SKM-1 (cell line): ENCODE measurements around the gene SLC35E3.

ENCODE experiments used
- DNase-seq: peaks from one replicate; lab custom pipeline; 2025; ENCODE audit not compliant: unreplicated experiment; lab: John Stamatoyannopoulos, UW

Gene SLC35E3

GRCh38 chr12:68769941-68770340 is 24.0 kb downstream of the SLC35E3 start:
- no peak for DNase-seq

- DNase-seq = no peak
Measured at GRCh38 chr12:68771223-68771925, 25.4 kb downstream of the SLC35E3 start.

GRCh38 chr12:68772714-68773113 is 26.7 kb downstream of the SLC35E3 start:
- DNase-seq = no peak

- no peak for DNase-seq
Measured at GRCh38 chr12:68773582-68773981, 27.6 kb downstream of the SLC35E3 start.

GRCh38 chr12:68775121-68775630 is 29.2 kb downstream of the SLC35E3 start:
- DNase-seq = no peak

- no peak for DNase-seq
Measured at GRCh38 chr12:68776976-68777610, 31.1 kb downstream of the SLC35E3 start.

GRCh38 chr12:68779280-68779679 is 33.3 kb downstream of the SLC35E3 start:
- no peak for DNase-seq

GRCh38 chr12:68780731-68781130 is 34.8 kb downstream of the SLC35E3 start:
- DNase-seq = no peak

- DNase-seq = no peak
Measured at GRCh38 chr12:68781728-68782127, 35.8 kb downstream of the SLC35E3 start.

- DNase-seq = peak; percentile 52
Measured at GRCh38 chr12:68784015-68784414, 38.0 kb downstream of the SLC35E3 start.

- no peak for DNase-seq
Measured at GRCh38 chr12:68785358-68785757, 39.4 kb downstream of the SLC35E3 start.

- no peak for DNase-seq
Measured at GRCh38 chr12:68785823-68786222, 39.8 kb downstream of the SLC35E3 start.

GRCh38 chr12:68786929-68787328 is 41.0 kb downstream of the SLC35E3 start:
- no peak for DNase-seq

GRCh38 chr12:68788554-68789143 is 42.7 kb downstream of the SLC35E3 start:
- DNase-seq = no peak

GRCh38 chr12:68789144-68789878 is 43.3 kb downstream of the SLC35E3 start:
- DNase-seq = no peak

- DNase-seq = no peak
Measured at GRCh38 chr12:68790081-68790951, 44.3 kb downstream of the SLC35E3 start.

GRCh38 chr12:68790952-68791234 is 44.9 kb downstream of the SLC35E3 start:
- DNase-seq = no peak

GRCh38 chr12:68791897-68792481 is 46.0 kb downstream of the SLC35E3 start:
- DNase-seq = no peak

GRCh38 chr12:68792952-68793351 is 47.0 kb downstream of the SLC35E3 start:
- no peak for DNase-seq

- no peak for DNase-seq
Measured at GRCh38 chr12:68793436-68793835, 47.5 kb downstream of the SLC35E3 start.
